Measurements from ENCODE around the gene GORASP2.

The GORASP2 gene

GRCh38 chr2:171008550-171009205 lies 79.6 kb downstream of the GORASP2 start:
- no peak for DNase-seq

DNA sequence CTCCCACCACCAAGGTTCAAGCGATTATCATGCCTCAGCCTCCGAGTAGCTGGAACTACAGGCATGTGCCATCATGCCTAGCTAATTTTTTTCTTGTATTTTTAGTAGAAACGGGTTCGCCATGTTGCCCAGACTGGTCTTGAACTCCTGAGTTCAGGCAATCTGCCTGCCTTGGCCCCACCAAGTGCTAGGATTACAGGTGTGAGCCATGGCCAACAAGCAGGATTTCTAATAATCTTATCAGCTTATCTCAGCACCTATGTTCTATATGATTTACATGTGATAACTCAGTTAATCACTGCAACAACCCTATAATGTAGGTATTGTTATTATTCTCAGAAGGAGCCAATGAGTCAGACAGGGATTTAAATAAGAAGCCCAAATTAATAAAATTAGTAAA lies 80.3 kb downstream of the GORASP2 start:
- no peak for DNase-seq

DNA sequence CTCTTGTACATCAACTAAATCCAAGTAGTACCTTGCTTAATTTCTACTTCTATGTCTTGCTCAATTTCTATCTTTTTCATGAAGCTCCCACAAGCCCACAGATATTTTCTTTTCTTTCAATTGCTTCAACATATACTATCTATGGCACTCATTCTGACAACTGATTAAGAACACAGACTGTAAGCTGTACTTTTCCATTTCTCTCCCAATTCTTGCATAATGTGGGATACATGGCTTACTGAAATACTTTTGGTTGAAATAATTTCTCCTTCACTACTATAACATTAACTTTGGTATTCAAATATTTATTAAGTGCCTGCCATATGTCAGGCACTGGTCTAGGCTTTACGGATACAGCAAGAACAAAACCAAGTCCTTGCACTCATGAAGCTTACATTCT lies 84.8 kb downstream of the GORASP2 start:
- DNase-seq: no peak

DNA sequence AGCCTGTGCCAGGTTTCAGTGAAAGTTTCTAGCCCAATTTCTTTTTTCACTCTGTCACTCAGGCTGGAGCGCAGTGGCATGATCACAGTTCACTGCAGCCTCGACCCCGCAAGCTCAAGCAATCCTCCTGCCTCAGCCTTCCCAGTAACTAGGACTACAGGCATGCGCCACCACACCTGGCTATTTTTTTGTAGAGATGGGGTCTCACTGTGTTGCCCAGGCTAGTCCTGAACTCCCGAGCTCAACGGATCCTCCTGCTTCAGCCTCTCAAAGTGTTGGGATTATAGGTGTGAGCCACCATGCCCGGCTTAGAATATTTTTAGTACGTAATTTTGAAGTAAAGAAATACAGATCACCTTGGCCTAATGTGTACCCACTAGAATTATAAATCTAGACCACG lies 87.1 kb downstream of the GORASP2 start:
- no peak for DNase-seq

Data from CD4-positive, alpha-beta T cell treated with Interferon gamma for 1 hour (primary cell).